Fibroblast of lung (primary cell): ENCODE results near the gene ITPR2. TPM values are rescaled to one million over a fixed set of nuclear protein-coding genes. Genes with fewer than 3 reads are reported as not detected.
"Not testable (repeated sequence)": the region's sequence is repeated elsewhere in the genome, so short reads cannot be mapped to it uniquely, and the experiment has no call there.

Source experiments
- DNase-seq, 2 donors: peaks; one replicate each; pipeline versions ENCODE4 v3.0.0 to v3.0.0-alpha.2; 2010; ENCODE audit warnings: low read depth in 2 of 2
- H2AFZ ChIP-seq: 2 replicates; pipeline ENCODE4 v1.5.1; 2012; ENCODE audit warnings: low read length, control low read depth, inconsistent platforms
- H3K27ac ChIP-seq: 2 replicates; pipeline ENCODE4 v1.5.1; 2011; ENCODE audit warnings: low read length, control low read depth; ENCODE audit not compliant: insufficient read depth
- H3K27me3 ChIP-seq: 2 replicates; pipeline ENCODE4 v1.5.1; 2011; ENCODE audit warnings: mild to moderate bottlenecking, low read length; ENCODE audit not compliant: control insufficient read depth, insufficient read depth
- H3K36me3 ChIP-seq: 2 replicates; pipeline ENCODE4 v1.5.1; 2011; ENCODE audit warnings: low read length; ENCODE audit not compliant: control insufficient read depth, insufficient read depth
- H3K4me1 ChIP-seq: 2 replicates; pipeline ENCODE4 v1.5.1; 2011; ENCODE audit warnings: low read length; ENCODE audit not compliant: control insufficient read depth, insufficient read depth; ENCODE audit errors: extremely low read depth
- H3K4me2 ChIP-seq: 2 replicates; pipeline ENCODE4 v1.5.1; 2011; ENCODE audit warnings: low read length, control low read depth; ENCODE audit not compliant: insufficient read depth; ENCODE audit errors: extremely low read depth
- H3K4me3 ChIP-seq, 4 experiments: fragments of 200-600 bp in 1 of 4; sonication (generic) in 1 of 4; replicated peaks in 1 of 4; 2 replicates each; pipeline ENCODE4 v1.5.1; 2011 to 2016; ENCODE audit warnings: low read length in 4 of 4, low read depth in 3 of 4, mild to moderate bottlenecking in 3 of 4, control low read depth in 2 of 4, inconsistent platforms in 1 of 4, mixed read lengths in 1 of 4; ENCODE audit not compliant: insufficient read depth in 1 of 4; ENCODE audit errors: control extremely low read depth in 1 of 4
- H3K79me2 ChIP-seq: 2 replicates; pipeline ENCODE4 v1.5.1; 2012; ENCODE audit warnings: mild to moderate bottlenecking, low read length, inconsistent platforms; ENCODE audit not compliant: control insufficient read depth, insufficient read depth
- H3K9ac ChIP-seq: 2 replicates; pipeline ENCODE4 v1.5.1; 2011; ENCODE audit warnings: mild to moderate bottlenecking, low read length, control low read depth; ENCODE audit not compliant: insufficient read depth
- H3K9me3 ChIP-seq: 2 replicates; pipeline ENCODE4 v1.5.1; 2012; ENCODE audit warnings: low read depth, low read length; ENCODE audit not compliant: control insufficient read depth, insufficient read depth
- H4K20me1 ChIP-seq: 2 replicates; pipeline ENCODE4 v1.5.1; 2011; ENCODE audit warnings: low read length; ENCODE audit not compliant: control insufficient read depth, insufficient read depth; ENCODE audit errors: extremely low read depth
- CTCF ChIP-seq, 2 donors: IDR thresholded peaks in 1 of 2; conservative IDR thresholded peaks in 1 of 2; 1 replicate in 1 of 2; 2 replicates in 1 of 2; pipeline ENCODE4 v1.5.1; 2011 to 2012; ENCODE audit warnings: low read length in 2 of 2, control low read depth in 1 of 2, inconsistent platforms in 1 of 2, low read depth in 1 of 2, mild to moderate bottlenecking in 1 of 2
- EZH2 ChIP-seq: IDR thresholded peaks from 2 replicates; pipeline ENCODE4 v1.5.1; 2012; ENCODE audit warnings: low read length, control low read depth, mild to moderate bottlenecking; ENCODE audit errors: missing control alignments
- polyA plus RNA-seq, 2 donors: library from polyadenylated mRNA; depleted of rRNA in 1 of 2; stranded (reverse) in 1 of 2; unstranded in 1 of 2; fragments of >200 nt; gene quantifications; 2 replicates each; pipeline ENCODE4 v1.2.1, GENCODE V29; 2011 to 2012; ENCODE audit warnings: missing spikeins in 1 of 2
- total RNA-seq: library from RNA; depleted of rRNA; stranded (reverse); fragments of >200 nt; gene quantifications from 2 replicates; pipeline ENCODE4 v1.2.1, GENCODE V29; 2014

ITPR2 gene
- total and polyA plus RNA-seq, 2 donors (not counting 1 experiment from before 2014, with no cell fraction given) = 5.1 to 24.6 TPM

- no peaks in the 10 kb centered on the region for H3K27me3 ChIP-seq
- no peak overlapping the region for H3K4me3 ChIP-seq
- H3K4me1 ChIP-seq = no peaks in the 10 kb centered on the region
- no peak overlapping the region for H3K4me2 ChIP-seq
- no peak overlapping the region for H2AFZ ChIP-seq
- DNase-seq = no peak
- no peaks in the 10 kb centered on the region for H4K20me1 ChIP-seq
- H3K27ac ChIP-seq = no peak overlapping the region
- H3K9ac ChIP-seq = no peak overlapping the region
- no peaks in the 10 kb centered on the region for H3K79me2 ChIP-seq
- no peaks in the 10 kb centered on the region for H3K9me3 ChIP-seq
- no peak for TF ChIP-seq EZH2
- TF ChIP-seq CTCF (conservative IDR thresholded peaks at IDR 0.05 in 1 of 2, IDR thresholded peaks at IDR 0.05 in 1 of 2; ENCODE audit: low read depth in 1 of 2, low read length in 2 of 2) = no peak
- no peaks in the 10 kb centered on the region for H3K36me3 ChIP-seq
Observed at GRCh38 chr12:26762186-26762585, 70.8 kb downstream of the ITPR2 start.

GRCh38 chr12:26761775-26762174, 71.2 kb downstream of the ITPR2 start:
- TF ChIP-seq CTCF (conservative IDR thresholded peaks at IDR 0.05 in 1 of 2, IDR thresholded peaks at IDR 0.05 in 1 of 2; ENCODE audit: low read depth in 1 of 2, low read length in 2 of 2) (no peak), EZH2 (no peak)
- no peak overlapping the region for H3K27ac ChIP-seq
- no peaks in the 10 kb centered on the region for H4K20me1 ChIP-seq
- no peaks in the 10 kb centered on the region for H3K79me2 ChIP-seq
- no peak overlapping the region for H3K4me3 ChIP-seq
- DNase-seq = no peak
- H3K36me3 ChIP-seq = no peaks in the 10 kb centered on the region
- H3K9ac ChIP-seq = no peak overlapping the region
- H3K4me1 ChIP-seq = no peaks in the 10 kb centered on the region
- H3K4me2 ChIP-seq = no peak overlapping the region
- no peak overlapping the region for H2AFZ ChIP-seq
- H3K27me3 ChIP-seq = no peaks in the 10 kb centered on the region
- H3K9me3 ChIP-seq = no peaks in the 10 kb centered on the region

- no peak overlapping the region for H2AFZ ChIP-seq
- no peaks in the 10 kb centered on the region for H3K9me3 ChIP-seq
- peak in 1 of 2 donors; percentile 33 for DNase-seq
- no peak overlapping the region for H3K4me2 ChIP-seq
- no peak overlapping the region for H3K27ac ChIP-seq
- H3K9ac ChIP-seq = no peak overlapping the region
- no peak overlapping the region for H3K4me3 ChIP-seq
- no peaks in the 10 kb centered on the region for H3K36me3 ChIP-seq
- no peak for TF ChIP-seq EZH2
- TF ChIP-seq CTCF (conservative IDR thresholded peaks at IDR 0.05 in 1 of 2, IDR thresholded peaks at IDR 0.05 in 1 of 2; ENCODE audit: low read depth in 1 of 2, low read length in 2 of 2) = no peak
- no peaks in the 10 kb centered on the region for H4K20me1 ChIP-seq
- H3K79me2 ChIP-seq = no peaks in the 10 kb centered on the region
- no peaks in the 10 kb centered on the region for H3K4me1 ChIP-seq
- no peaks in the 10 kb centered on the region for H3K27me3 ChIP-seq
Observed at GRCh38 chr12:26760657-26761293, 72.2 kb downstream of the ITPR2 start.

- H3K4me2 ChIP-seq, H3K79me2 ChIP-seq, H4K20me1 ChIP-seq, H3K9ac ChIP-seq, DNase-seq, H3K27ac ChIP-seq, H3K36me3 ChIP-seq, H3K4me3 ChIP-seq, H2AFZ ChIP-seq, H3K27me3 ChIP-seq, H3K9me3 ChIP-seq, H3K4me1 ChIP-seq: not testable (repeated sequence)
Observed at GRCh38 chr12:26755362-26755761, 77.6 kb downstream of the ITPR2 start.
